Spinal cord (tissue), 10 donors: Measurements from ENCODE around the gene SHFL. TPM values are rescaled to one million over a fixed set of nuclear protein-coding genes. Genes with fewer than 3 reads are reported as not detected.

ENCODE experiments used
- DNase-seq, 6 donors: peaks; one replicate each; pipeline versions ENCODE4 v3.0.0 to v3.0.0-alpha.2; 2013 to 2015; ENCODE audit warnings: low spot score in 6 of 6, low read depth in 4 of 6
- H3K27ac ChIP-seq: one replicate; pipeline ENCODE4 v1.5.1; 2013; ENCODE audit warnings: low read depth, low read length, control low read depth
- H3K27me3 ChIP-seq: one replicate; pipeline ENCODE4 v1.6.1; 2013; ENCODE audit warnings: low read length; ENCODE audit not compliant: control insufficient read depth, insufficient read depth
- H3K36me3 ChIP-seq: one replicate; pipeline ENCODE4 v1.6.1; 2013; ENCODE audit warnings: low read length; ENCODE audit not compliant: control insufficient read depth, insufficient read depth
- H3K4me1 ChIP-seq: one replicate; pipeline ENCODE4 v1.6.1; 2013; ENCODE audit warnings: low read length; ENCODE audit not compliant: control insufficient read depth, insufficient read depth
- H3K4me3 ChIP-seq: one replicate; pipeline ENCODE4 v1.5.1; 2013; ENCODE audit warnings: low read depth, low read length, control low read depth
- H3K9me3 ChIP-seq: one replicate; pipeline ENCODE4 v1.6.1; 2013; ENCODE audit warnings: low read length; ENCODE audit not compliant: control insufficient read depth, insufficient read depth
- WGBS: methylation state at CpG from one replicate; pipeline ENCODE4 v1.1.5; 2013; ENCODE audit warnings: missing lambda C conversion rate; ENCODE audit not compliant: insufficient coverage; 5-methylcytosine and 5-hydroxymethylcytosine counted together
- polyA plus RNA-seq, 2 donors: library from polyadenylated mRNA; unstranded; fragments of 120-200 nt; gene quantifications; one replicate each; pipeline ENCODE4 v1.2.1, GENCODE V29; 2013; ENCODE audit not compliant: insufficient read length in 2 of 2
- total RNA-seq, 2 donors: library from RNA; depleted of rRNA in 1 of 2; stranded (reverse); fragments of 120-200 nt in 1 of 2; fragments of >200 nt in 1 of 2; gene quantifications; one replicate each; pipeline versions ENCODE4 v1.2.3 to v1.2.4, GENCODE V29; 2013 to 2014
- donor health status: healthy.

SHFL gene
- total and polyA plus RNA-seq, 4 donors: 13.1 to 45.9 (median 35.2) TPM

- WGBS: 83% methylated on average over 8 of the region's 9 CpGs
- DNase-seq: no peak
- H3K27me3 ChIP-seq: no peaks in the 10 kb centered on the region
- no peaks in the 10 kb centered on the region for H3K9me3 ChIP-seq
- H3K36me3 ChIP-seq: no peaks in the 10 kb centered on the region
- no peak overlapping the region for H3K4me3 ChIP-seq
- no peak overlapping the region for H3K27ac ChIP-seq
- peaks cover 15% of the 10 kb centered on the region for H3K4me1 ChIP-seq
Measured at GRCh38 chr19:10083911-10084310, 2.2 kb upstream of the SHFL start.

GRCh38 chr19:10084803-10085202, 1.3 kb upstream of the SHFL start:
- H3K36me3 ChIP-seq: peaks cover 6% of the 10 kb centered on the region
- peaks cover 15% of the 10 kb centered on the region for H3K4me1 ChIP-seq
- H3K27me3 ChIP-seq: no peaks in the 10 kb centered on the region
- H3K27ac ChIP-seq: no peak overlapping the region
- H3K4me3 ChIP-seq: no peak overlapping the region
- DNase-seq: no peak
- no peaks in the 10 kb centered on the region for H3K9me3 ChIP-seq
- 88% methylated on average over 1 of the region's 3 CpGs for WGBS

DNA sequence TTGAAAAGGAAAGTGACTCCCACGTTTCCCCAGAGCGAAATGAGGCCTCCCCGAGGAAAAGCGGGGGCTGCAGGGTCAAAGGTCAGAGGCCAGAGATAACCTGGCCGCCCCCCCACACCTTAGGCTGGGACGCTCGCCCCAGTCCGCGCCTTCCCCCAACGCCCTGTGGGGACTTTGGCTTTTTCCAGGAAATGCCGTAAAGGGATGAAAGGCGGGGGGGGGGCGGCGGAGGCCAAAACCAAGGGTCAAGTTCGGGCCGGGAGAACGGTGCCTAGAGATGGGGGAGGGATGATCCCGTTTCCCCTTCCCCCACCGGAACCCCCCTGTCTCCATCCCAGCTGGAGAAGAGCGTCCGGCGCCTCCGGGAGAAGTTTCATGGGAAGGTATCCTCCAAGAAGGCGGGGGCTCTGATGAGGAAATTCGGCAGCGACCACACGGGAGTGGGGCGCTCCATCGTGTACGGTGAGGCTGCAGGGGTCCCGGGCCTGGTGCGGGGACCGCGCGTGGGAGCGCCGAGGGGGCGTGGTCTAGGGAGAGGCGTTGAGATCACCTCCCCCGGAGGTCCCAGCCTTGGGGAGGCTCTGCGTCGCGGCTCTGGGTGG, 575 bp downstream of the SHFL start:
- Histone ChIP-seq H3K36me3 (peaks cover 20% of the 10 kb centered on the region), H3K4me1 (peaks cover 15% of the 10 kb centered on the region), H3K9me3 (no peaks in the 10 kb centered on the region), H3K27me3 (no peaks in the 10 kb centered on the region), H3K4me3 (peak overlapping the region; percentile 86), H3K27ac (peak overlapping the region; percentile 60)
- peak in 1 of 6 donors; percentile 26 for DNase-seq
- WGBS: 1% methylated on average over 23 of the region's 43 CpGs

GRCh38 chr19:10087296-10088061, 1.4 kb downstream of the SHFL start:
- Histone ChIP-seq H3K36me3 (peaks cover 28% of the 10 kb centered on the region), H3K4me1 (peaks cover 15% of the 10 kb centered on the region), H3K27me3 (no peaks in the 10 kb centered on the region), H3K4me3 (no peak overlapping the region), H3K27ac (no peak overlapping the region), H3K9me3 (no peaks in the 10 kb centered on the region)
- no peak for DNase-seq
- 90% methylated on average over 4 of the region's 18 CpGs for WGBS

- Histone ChIP-seq H3K4me3 (no peak overlapping the region), H3K36me3 (peaks cover 37% of the 10 kb centered on the region), H3K4me1 (peaks cover 15% of the 10 kb centered on the region), H3K9me3 (no peaks in the 10 kb centered on the region), H3K27me3 (no peaks in the 10 kb centered on the region), H3K27ac (no peak overlapping the region)
- no peak for DNase-seq
- WGBS: 87% methylated on average over 5 of the region's 6 CpGs
Measured at GRCh38 chr19:10088949-10089554, 2.9 kb downstream of the SHFL start.

DNA sequence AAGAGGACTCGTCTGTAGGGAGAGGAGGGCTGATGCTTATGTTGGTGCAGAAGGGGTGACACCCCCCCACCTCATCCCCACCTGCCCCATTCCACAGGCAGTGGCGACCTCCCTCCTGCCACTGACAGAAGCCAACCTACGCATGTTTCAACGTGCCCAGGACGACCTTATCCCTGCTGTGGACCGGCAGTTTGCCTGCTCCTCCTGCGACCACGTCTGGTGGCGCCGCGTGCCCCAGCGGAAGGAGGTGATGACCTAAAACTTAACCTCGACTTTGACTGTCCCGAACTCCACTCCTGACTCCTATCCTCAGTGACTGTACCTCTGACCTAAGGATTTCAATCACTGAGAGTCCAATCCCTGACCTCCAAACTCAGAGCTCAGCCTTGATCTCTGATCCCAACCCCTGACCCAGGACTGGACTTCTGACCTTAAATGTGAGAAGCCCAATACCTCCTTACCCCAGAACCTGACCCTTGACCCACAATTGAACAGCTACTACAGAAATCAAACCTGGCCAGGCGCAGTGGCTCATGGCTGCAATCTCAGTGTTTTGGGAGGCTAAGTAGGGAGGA, 3.8 kb downstream of the SHFL start:
- WGBS: 82% methylated on average over 14 of the region's 15 CpGs
- Histone ChIP-seq H3K4me1 (peaks cover 15% of the 10 kb centered on the region), H3K4me3 (no peak overlapping the region), H3K36me3 (peaks cover 37% of the 10 kb centered on the region), H3K27ac (no peak overlapping the region), H3K9me3 (no peaks in the 10 kb centered on the region), H3K27me3 (no peaks in the 10 kb centered on the region)
- no peak for DNase-seq

DNA sequence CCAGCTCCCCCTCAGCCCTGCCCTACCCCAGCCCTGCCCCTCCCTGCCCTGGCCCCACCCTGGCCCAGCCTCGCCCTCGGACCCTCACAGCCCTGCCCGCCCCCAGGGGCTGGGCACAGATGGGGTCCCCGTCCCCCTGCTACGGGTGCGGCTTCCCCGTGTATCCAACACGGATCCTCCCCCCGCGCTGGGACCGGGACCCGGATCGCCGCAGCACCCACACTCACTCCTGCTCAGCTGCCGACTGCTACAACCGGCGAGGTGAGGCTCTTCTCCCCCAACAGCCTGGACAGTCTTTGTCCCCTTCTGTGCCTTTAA, 5.2 kb downstream of the SHFL start:
- no peaks in the 10 kb centered on the region for H3K9me3 ChIP-seq

GRCh38 chr19:10091895-10092641, 6.0 kb downstream of the SHFL start:
- peaks cover 14% of the 10 kb centered on the region for H3K4me1 ChIP-seq
- WGBS: 84% methylated on average over 11 of the region's 13 CpGs
- no peak for DNase-seq
- no peak overlapping the region for H3K27ac ChIP-seq
- no peaks in the 10 kb centered on the region for H3K9me3 ChIP-seq
- no peaks in the 10 kb centered on the region for H3K27me3 ChIP-seq
- H3K36me3 ChIP-seq: peaks cover 37% of the 10 kb centered on the region
- H3K4me3 ChIP-seq: no peak overlapping the region

More for the DNA sequence above, 5.2 kb downstream of the SHFL start:
- H3K4me1 ChIP-seq: peaks cover 14% of the 10 kb centered on the region
- H3K36me3 ChIP-seq: peaks cover 37% of the 10 kb centered on the region
- H3K4me3 ChIP-seq: no peak overlapping the region
- 89% methylated on average over 17 of the region's 17 CpGs for WGBS
- no peak overlapping the region for H3K27ac ChIP-seq
- no peak for DNase-seq
- H3K27me3 ChIP-seq: no peaks in the 10 kb centered on the region

GRCh38 chr19:10092648-10093294, 6.7 kb downstream of the SHFL start:
- WGBS: 66% methylated on average over 5 of the region's 9 CpGs
- no peak for DNase-seq
- Histone ChIP-seq H3K9me3 (no peaks in the 10 kb centered on the region), H3K4me3 (no peak overlapping the region), H3K27me3 (no peaks in the 10 kb centered on the region), H3K27ac (no peak overlapping the region), H3K4me1 (peaks cover 14% of the 10 kb centered on the region), H3K36me3 (peaks cover 37% of the 10 kb centered on the region)
